ENCODE measurements around the gene ESRRB.
A peak's percentile ranks its signal among the peaks of the same experiment; 100 is the strongest.

Gene ESRRB

DNA sequence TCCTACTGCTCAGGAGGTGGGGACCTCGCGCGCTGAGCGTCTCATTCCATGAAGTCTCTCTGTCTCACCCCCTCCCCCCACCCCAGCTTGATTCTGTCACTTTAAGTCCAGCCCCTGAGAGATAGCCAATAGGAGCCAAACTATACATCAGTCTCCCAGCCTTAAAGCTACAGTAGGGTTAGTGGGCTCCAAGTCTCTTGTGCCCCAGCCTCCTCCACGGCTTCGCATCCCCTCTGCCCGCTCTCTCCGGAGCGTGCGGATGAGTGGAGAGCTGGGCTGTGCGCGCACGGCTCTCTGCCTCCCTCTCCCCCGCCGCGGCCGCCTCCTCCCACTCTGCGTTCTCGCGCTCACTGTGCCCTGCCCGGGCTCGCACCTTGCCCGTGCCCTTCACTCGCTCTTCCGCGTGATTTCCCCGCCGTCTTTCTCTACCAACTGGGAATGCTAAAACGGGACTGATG is at the start of gene ESRRB:
Gene ESRRB, plus strand, starts transcription at position 191 of the 458 bp plus-strand sequence. Its CDS starts 265 bp downstream, at position 456.
- peak within 1 kb of the TSS in 1 of 2 donors; percentile 22 for H3K4me3 Mint-ChIP-seq
- no peak for DNase-seq
- no peak within 1 kb of the TSS for H3K27ac Mint-ChIP-seq
- peaks cover 87% of the 10 kb centered on the region for H3K27me3 Mint-ChIP-seq
- H3K4me1 Mint-ChIP-seq = peaks cover 11% of the 10 kb centered on the region
- no peak for ATAC-seq
- H3K9me3 Mint-ChIP-seq = no peaks in the 10 kb centered on the region

DNA sequence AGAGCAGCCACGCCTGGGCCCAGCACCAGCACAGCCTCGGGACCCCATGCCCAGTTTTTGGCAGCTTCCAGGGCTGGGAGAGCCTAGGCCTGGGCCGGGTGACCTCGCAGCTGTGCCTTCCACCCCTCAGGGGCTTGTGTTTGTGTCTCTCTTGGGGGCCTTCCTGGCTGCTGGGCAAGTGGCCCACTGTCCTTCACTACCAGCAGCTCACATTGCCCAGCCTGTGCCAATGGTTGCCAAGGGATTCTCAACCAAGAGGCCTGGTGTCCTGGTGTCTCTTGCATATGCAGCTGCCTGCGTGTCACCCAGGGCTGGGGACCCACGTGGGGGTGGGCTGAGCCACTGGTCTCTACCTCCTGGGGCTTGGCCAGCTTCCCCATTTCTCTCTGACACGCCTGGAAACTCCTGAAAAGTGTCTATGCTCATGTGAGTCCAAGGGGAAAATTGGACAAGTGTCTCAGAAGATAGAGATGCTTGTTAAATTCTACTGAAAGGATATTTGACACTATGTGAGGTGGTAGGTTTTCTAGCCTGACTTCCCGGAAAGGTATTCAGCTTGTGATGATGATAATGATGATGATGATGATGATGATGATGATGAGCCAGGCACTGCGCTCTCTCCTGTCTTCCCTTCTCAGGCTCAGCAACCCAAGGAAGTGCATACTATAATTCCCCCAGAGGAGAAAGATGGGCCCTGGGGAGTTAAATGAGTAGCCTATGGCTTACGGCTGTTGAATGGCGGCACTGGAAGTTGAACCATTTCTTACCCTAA is 48.8 kb upstream of the ESRRB start:
- Mint-ChIP-seq H3K4me3 (no peak overlapping the region), H3K4me1 (no peaks in the 10 kb centered on the region), H3K27ac (no peak overlapping the region), H3K27me3 (peaks cover 89% of the 10 kb centered on the region), H3K9me3 (no peaks in the 10 kb centered on the region)
- DNase-seq = no peak
- ATAC-seq = no peak

DNA sequence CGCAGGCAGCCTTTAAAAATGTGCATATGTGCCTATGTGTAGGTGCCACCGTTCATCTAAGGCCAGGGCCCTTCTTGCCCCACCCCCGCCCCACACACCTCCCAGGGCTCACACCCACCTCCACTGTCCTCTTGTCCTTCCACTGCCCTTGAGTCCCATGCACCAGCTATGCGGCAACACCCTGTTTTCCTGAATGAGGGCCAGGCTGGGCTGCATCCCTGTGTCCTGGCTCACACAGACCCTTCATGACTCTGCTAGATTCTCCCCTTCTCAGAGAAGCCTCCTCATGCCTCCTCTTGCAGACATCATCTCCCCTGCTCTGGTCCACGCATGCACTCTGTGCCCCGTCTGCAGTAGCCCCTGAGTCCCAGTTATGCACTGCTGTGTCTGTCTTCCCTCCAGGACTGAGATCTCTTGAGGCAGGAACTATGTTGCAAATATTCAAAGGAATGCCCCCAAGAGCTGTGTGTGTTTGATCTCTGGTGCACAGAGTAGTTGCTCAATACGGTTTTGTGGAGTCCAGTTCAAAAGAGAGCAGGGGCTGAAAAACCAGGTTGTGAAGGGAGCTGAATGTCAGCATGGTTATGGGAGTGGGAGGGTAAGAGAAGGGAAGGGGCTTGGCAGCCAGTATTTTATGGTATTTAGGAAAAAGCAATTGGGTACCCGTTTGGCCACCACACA is 47.3 kb upstream of the ESRRB start:
- no peak overlapping the region for H3K27ac Mint-ChIP-seq
- H3K4me3 Mint-ChIP-seq = no peak overlapping the region
- no peak for ATAC-seq
- H3K4me1 Mint-ChIP-seq = no peaks in the 10 kb centered on the region
- peaks cover 77% of the 10 kb centered on the region for H3K27me3 Mint-ChIP-seq
- H3K9me3 Mint-ChIP-seq = no peaks in the 10 kb centered on the region
- DNase-seq = no peak

DNA sequence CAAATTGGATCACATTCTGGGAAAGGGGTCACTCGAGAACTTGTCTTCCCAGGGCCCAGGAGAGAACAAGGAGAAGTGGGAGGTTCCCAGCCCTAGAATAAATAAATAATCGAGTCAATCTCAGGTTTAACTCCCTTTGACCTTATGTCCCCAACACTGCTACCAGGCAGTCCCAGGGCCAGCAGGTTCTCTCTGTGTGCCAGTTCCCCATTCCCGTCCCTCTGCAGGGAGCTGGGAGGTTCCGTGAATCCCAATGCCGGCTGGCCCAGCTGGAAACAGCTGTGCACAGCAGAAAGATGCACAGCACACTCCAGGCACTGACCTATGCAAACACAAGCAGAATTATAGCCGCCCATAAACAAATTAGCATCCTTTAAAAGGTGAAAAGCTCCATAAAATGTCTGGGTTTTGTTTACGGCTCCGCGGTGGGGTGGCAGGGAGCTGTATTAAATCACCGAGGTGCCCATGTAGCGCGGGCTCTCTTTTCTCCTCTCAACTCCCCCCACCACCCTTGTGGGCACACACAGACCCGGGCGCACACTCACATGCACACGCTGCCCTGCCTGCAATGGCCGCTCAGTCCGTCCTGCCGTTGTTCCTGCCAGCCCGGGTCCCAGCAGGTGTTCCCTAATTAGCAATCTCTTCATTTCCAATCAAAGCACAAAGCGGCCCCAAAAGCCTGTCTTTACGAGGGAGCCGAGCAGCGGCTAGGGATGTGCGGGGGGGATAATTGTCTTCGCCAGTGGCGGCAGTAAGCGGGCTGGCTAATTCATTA is 46.6 kb upstream of the ESRRB start:
- no peak for ATAC-seq
- DNase-seq = no peak
- Mint-ChIP-seq H3K4me1 (no peaks in the 10 kb centered on the region), H3K27ac (no peak overlapping the region), H3K4me3 (no peak overlapping the region), H3K9me3 (no peaks in the 10 kb centered on the region), H3K27me3 (peaks cover 71% of the 10 kb centered on the region)

DNA sequence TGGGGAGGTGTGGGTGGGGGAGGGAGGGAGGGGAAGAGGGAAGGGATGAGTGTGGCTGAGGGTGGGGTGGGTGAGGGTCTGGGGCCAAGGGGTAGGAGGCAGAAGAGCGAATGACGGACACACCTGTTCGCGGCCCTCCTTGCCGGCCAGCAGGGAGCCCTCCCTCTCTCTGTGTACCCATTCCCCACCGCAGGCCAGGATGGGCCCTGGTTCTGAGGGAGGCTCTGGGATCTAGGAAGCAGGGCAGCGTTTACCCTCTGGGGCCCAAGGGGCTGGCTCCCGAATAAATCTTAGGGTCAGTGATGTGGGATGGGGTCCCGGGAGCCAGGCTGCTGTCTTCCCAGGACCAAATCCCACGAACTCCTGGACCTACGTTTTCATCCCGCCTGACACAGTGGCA is 46.0 kb upstream of the ESRRB start:
- Mint-ChIP-seq H3K27me3 (peaks cover 69% of the 10 kb centered on the region), H3K4me3 (no peak overlapping the region), H3K9me3 (no peaks in the 10 kb centered on the region), H3K4me1 (no peaks in the 10 kb centered on the region), H3K27ac (no peak overlapping the region)
- ATAC-seq (no peak), DNase-seq (no peak)

DNA sequence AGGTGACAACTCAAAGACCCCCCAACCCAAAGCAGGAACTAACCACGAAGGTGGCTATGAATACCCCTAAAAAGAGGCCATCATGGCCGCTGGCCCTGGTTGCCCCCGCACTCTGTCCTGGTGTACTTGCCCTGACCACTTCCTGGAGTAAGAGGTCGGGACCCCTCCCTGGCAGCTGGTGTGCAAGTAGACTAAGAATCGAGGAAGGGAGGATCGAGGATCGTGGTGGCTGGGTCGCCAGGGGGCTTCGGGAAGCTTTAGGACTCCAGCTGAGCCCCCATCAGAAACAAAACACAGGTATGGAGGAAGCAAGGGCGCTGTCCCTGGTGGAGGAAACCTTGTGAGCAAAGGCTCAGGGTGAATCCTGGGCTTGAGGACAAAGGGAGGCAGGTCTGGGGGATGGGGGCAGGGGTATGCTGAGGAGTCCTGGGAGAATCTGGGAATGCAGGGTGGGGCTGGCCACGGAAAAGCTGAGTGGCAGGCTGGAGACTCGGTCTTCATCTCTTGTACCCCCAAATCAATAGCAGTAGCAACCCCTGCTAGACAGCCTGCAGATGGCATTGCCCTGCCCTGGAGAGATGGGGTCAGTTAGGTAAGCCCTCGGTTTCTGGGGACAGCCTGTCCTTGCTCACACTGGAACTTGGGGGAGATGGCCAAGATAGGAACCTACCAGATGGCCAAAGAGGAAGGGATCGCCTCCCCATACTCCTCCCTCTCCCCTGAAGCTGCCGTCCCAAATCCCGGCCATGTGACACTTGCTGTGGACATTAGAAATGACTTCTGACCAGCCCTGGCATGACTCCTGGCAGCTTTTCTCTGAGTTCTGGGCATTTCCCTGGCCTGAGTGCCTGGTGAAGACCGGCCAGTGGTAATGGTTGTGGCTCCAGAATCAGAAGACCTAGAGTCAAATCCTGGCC is 45.3 kb upstream of the ESRRB start:
- no peak for DNase-seq
- H3K27me3 Mint-ChIP-seq = peaks cover 62% of the 10 kb centered on the region
- ATAC-seq = no peak
- H3K9me3 Mint-ChIP-seq = no peaks in the 10 kb centered on the region
- H3K4me1 Mint-ChIP-seq = no peaks in the 10 kb centered on the region
- H3K27ac Mint-ChIP-seq = no peak overlapping the region
- no peak overlapping the region for H3K4me3 Mint-ChIP-seq

DNA sequence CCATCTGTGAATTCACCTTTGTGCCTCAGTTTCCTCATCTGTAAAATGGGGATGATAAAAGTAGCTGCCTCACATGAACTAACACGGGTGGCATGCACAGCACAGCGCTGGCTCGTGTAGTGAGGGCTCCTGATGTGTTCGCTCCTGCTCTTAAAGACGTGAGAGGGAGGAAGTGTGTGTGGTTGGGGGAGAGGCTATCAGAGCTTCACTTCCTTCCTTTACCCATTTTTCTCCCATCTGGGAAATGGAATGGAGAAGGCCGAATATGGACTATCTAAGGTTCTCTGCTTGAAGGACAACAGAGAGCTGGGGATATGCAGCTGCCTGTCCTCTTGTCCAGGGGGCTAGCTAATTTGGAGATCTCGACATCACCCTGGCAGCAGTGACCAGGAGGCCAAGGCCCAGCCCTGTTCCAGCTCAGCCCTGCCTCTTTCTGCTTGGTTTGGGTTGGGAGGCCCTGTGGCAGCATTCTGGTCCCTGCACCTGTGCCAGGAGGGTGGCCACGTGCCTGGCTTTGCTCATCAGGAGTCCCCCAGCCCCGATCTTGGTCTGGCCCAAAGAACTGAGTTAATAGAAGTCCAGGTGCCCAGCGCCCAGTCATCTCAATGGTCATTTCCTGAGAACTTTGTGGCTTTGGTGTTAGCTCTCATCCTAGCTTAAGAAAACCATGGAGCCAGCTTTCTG is 44.5 kb upstream of the ESRRB start:
- no peak for ATAC-seq
- DNase-seq = no peak
- peaks cover 57% of the 10 kb centered on the region for H3K27me3 Mint-ChIP-seq
- no peak overlapping the region for H3K4me3 Mint-ChIP-seq
- H3K27ac Mint-ChIP-seq = no peak overlapping the region
- no peaks in the 10 kb centered on the region for H3K4me1 Mint-ChIP-seq
- no peaks in the 10 kb centered on the region for H3K9me3 Mint-ChIP-seq

DNA sequence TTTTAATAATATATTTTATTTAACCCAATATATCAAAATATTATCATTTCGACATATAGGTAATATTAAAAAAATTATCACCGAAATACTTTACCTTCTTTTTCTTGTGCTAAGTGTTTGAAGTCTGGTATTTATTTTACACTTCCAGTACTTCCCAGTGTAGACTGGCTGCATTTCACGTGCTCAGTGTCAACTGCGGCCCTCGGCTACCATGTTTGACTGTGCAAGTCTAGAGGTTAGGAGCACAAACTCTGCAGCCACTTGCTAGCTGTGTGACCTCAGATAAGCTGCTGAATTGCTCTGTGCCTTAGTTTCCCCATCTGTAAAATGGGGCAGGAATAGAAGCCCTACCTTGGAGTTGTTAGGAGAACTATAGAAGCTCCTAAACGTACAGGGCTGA is 42.3 kb upstream of the ESRRB start:
- no peak overlapping the region for H3K27ac Mint-ChIP-seq
- H3K27me3 Mint-ChIP-seq = peaks cover 43% of the 10 kb centered on the region
- DNase-seq (no peak), ATAC-seq (no peak)
- H3K9me3 Mint-ChIP-seq = no peaks in the 10 kb centered on the region
- H3K4me1 Mint-ChIP-seq = no peaks in the 10 kb centered on the region
- no peak overlapping the region for H3K4me3 Mint-ChIP-seq

DNA sequence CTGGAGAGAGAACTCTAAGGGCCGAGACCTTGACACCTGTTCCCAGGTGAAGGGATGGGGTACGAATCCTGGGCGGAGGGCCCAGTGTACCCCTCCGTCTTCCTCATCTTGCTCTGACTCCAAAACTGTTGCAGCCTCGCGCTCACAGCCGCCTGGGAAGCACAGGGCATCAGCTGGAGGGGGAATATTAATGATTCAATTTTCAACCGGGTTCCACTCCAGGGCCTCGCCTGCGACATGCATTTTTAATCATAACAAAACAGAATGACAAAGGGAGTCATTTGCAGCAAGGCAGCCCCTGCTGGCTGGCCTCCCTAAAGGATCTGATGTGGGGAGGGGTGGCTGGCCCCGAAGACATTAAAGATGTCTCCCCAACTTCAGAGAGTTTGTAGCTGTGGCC is 41.6 kb upstream of the ESRRB start:
- Mint-ChIP-seq H3K9me3 (no peaks in the 10 kb centered on the region), H3K4me3 (no peak overlapping the region), H3K27ac (no peak overlapping the region), H3K4me1 (no peaks in the 10 kb centered on the region), H3K27me3 (peaks cover 36% of the 10 kb centered on the region)
- DNase-seq (no peak), ATAC-seq (no peak)

DNA sequence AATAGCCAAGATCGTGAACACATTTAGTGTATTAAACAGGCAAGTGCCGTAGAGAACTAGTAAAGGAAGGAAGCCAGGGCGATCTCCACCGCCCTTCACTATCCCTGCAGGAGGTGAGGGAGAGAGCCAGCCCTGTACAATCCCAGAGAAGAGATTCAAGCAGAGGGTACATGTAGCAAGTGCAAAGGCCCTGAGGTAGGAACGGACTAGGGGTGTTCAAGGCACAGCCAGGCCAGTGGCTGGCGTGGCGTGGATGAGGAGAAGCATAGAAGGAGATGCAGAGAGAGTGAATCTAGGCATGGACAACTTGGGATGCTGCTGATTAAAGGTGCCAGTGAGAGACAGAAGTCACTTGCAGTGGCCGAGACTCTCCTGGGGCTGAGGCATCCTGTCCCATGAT is 39.1 kb upstream of the ESRRB start:
- Mint-ChIP-seq H3K9me3 (no peaks in the 10 kb centered on the region), H3K27me3 (peaks cover 20% of the 10 kb centered on the region), H3K4me1 (no peaks in the 10 kb centered on the region), H3K4me3 (no peak overlapping the region), H3K27ac (no peak overlapping the region)
- ATAC-seq (no peak), DNase-seq (no peak)

DNA sequence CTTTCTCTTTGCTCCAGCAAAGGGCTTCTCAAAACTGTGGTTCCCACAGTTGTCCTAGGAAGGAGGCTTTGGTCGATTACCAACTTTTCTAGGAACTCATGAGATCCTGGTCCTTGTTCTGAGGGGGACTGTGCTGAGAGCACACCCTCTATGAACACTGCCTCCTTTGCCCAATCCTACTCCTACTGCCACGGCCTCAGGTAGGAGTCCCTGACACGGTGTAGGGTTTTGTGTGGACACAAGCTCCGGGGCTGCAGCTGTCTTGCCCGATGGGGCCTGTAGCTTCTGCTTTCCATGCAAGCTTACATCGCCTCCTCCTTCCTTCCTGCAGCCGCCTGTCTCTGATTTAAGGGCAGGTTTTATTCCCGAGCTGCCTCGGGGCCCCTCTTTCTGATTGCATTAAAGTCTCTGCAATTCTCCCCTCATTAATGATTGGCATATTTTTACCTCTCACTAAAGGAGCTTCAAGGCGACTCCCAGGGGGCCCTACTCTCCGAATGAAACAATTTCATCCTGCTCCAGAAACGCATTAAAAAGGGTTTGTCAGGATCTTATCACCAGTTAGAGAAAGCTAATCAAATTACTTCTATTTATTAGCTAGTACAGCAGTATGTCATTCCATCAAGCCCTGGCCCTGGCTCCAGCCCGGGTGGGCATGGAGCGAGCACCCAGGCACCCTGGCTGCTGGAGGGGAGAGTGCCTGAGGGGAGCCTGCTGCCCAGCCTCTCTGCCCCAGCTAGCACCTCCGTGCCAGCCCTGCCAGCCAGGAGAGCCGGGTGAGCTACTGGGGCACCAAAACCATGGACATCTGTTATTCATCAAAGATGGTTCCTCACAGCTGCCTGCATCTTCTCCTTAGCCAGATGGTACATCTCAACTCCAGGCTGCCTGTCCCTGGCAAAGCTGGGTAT is 38.0 kb upstream of the ESRRB start:
- peaks cover 0 to 3% of the 10 kb centered on the region in 2 donors for H3K9me3 Mint-ChIP-seq
- H3K27me3 Mint-ChIP-seq = peaks cover 20% of the 10 kb centered on the region
- ATAC-seq = no peak
- no peak overlapping the region for H3K4me3 Mint-ChIP-seq
- DNase-seq = no peak
- H3K4me1 Mint-ChIP-seq = no peaks in the 10 kb centered on the region
- H3K27ac Mint-ChIP-seq = no peak overlapping the region

DNA sequence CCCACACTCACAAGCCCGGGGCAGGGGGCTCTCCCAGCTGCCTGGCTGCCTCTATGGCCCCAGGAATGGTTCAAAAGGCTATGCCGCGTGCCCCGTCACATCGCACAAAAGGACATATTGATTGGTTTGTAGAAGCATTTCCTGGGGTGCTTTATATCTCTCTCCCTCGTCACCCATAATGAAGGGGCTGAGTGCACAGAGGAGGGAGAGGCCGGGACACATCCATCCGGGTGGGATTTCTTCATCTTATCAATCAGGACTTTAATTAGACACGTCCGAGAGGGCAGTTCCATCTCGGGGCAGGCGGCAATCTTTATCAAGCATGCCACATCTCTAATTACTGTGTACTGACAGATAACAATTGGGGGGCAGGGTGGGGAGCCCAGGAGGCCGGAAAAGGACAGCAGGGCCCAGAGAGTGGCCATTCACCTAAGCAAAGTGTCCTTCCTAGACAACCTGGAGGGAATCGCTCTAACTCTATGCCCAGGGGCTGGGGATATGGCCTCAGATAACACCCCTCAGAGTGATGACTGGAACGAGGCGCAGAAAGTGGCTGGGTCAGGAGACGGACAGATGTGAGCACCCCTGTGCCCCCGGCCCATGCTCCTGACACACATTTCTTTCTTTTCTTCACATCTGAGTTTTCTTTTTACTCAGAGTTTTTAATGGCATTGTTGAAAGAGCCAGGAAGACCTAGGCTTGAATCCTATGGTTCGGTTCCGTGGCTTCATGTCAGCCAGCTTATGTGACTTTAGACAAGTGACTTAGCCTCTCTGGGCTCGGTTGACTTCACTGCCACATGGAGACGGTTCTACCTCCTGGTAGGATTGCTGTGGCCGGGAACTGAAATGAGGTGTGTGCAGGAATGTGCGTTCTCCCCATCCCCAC is 36.0 kb upstream of the ESRRB start:
- H3K27me3 Mint-ChIP-seq = peaks cover 23% of the 10 kb centered on the region
- no peak overlapping the region for H3K27ac Mint-ChIP-seq
- no peak for DNase-seq
- ATAC-seq = no peak
- peaks cover 0 to 5% of the 10 kb centered on the region in 2 donors for H3K9me3 Mint-ChIP-seq
- no peaks in the 10 kb centered on the region for H3K4me1 Mint-ChIP-seq
- H3K4me3 Mint-ChIP-seq = no peak overlapping the region

DNA sequence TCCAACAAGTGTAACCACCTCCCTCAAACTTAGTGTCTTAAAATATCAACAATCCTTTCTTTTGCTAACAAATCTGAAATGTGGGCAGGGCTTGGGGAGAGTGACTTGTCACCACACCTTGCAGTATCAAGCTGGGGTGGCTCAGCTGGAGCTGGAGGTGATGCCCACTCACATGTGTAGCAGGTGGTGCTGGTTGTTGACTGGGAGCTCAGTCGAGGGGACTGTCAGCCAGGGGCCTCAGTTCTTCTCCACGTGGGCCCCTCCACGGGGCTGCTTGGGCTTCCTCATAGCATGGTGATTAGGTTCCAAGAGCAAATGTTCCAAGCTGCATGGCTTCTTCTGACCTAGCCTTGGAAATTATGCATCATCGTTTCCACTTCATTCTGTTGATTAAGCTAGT is 32.6 kb upstream of the ESRRB start:
- no peak overlapping the region for H3K4me3 Mint-ChIP-seq
- H3K27me3 Mint-ChIP-seq = peaks cover 19% of the 10 kb centered on the region
- peaks cover 0 to 5% of the 10 kb centered on the region in 2 donors for H3K9me3 Mint-ChIP-seq
- DNase-seq = no peak
- ATAC-seq = no peak
- no peak overlapping the region for H3K27ac Mint-ChIP-seq
- H3K4me1 Mint-ChIP-seq = no peaks in the 10 kb centered on the region

All from stimulated activated naive CD8-positive, alpha-beta T cell treated with anti-CD3 and anti-CD28 coated beads, Interleukin-15, amount 100 ng/mL, for 72 hours (primary cell).